ENCODE data around the gene KCNMA1. TPM values are rescaled to one million over a fixed set of nuclear protein-coding genes. Genes with fewer than 3 reads are reported as not detected.

The KCNMA1 gene
- total and polyA plus RNA-seq, 10 of the 15 experiments (the other 5 are each of a cell fraction or from before 2014, with no cell fraction given), result 8.5 to 77.0 (median 21.3) TPM

GRCh38 chr10:77571490-77571889, 66.1 kb downstream of the KCNMA1 start:
- H4K20me1 ChIP-seq (ENCODE audit: control insufficient read depth, insufficient read depth), result no peaks in the 10 kb centered on the region
- no peaks in the 10 kb centered on the region; the same call in 2 of the 3 replicates for H3K9me3 ChIP-seq (replicated peaks; ENCODE audit: control insufficient read depth, insufficient read depth, low read length)
- in situ Hi-C loops (cut with MboI) (no loop called here), intact Hi-C loops (cut with micrococcal nuclease; ENCODE audit: unreplicated experiment) (no loop called here)
- H3K36me3 ChIP-seq (ENCODE audit: control insufficient read depth in 2 of 2, insufficient read depth in 2 of 2, low read length in 1 of 2), result no peaks in the 10 kb centered on the region
- ChIA-PET CTCF (interaction anchor here (1.2 kb wide), 1 partner anchor 15 kb away, joined by 3 read pairs; no protein-coding TSS in a partner anchor), SMC1A (ENCODE audit: uncharacterized antibody, unreplicated experiment) (interaction anchor here (1.2 to 1.4 kb wide), 3 partner anchors 13 to 63 kb away, joined by 3 read pairs; no protein-coding TSS in a partner anchor), POLR2A (interaction anchor here (0.8 kb wide), 1 partner anchor 42 kb away, joined by 3 read pairs; no protein-coding TSS in a partner anchor), RAD21 (ENCODE audit: unreplicated experiment) (interaction anchor here (0.9 to 1.1 kb wide), 2 partner anchors 23 to 42 kb away, joined by 3 to 5 read pairs; no protein-coding TSS in a partner anchor)
- BruUV-seq (replicated peaks), result no TSS peak
- peaks cover 0 to under 1% of the 10 kb centered on the region in 2 experiments; a peak in 1 of 4 replicates for H3K27me3 ChIP-seq (replicated peaks in 1 of 2; ENCODE audit: control insufficient read depth in 2 of 2, insufficient read depth in 2 of 2, low read length in 1 of 2)
- no peak overlapping the region for H2AFZ ChIP-seq (ENCODE audit: control insufficient read depth, low read depth, low read length)
- no peak overlapping the region for H3K27ac ChIP-seq (ENCODE audit: control insufficient read depth, insufficient read depth)
- 46% methylated on average over 3 of the region's 3 CpGs for WGBS (ENCODE audit: insufficient coverage, insufficient replicate concordance, low lambda C conversion rate, missing lambda C conversion rate)
- no peaks in the 10 kb centered on the region for H3K79me2 ChIP-seq (ENCODE audit: control insufficient read depth, insufficient read depth, low read length)
- ATAC-seq (no peak), FAIRE-seq (no peak), DNase-seq (ENCODE audit: low read depth, low spot score) (no peak)
- H3K4me3 ChIP-seq, result no peak overlapping the region
- no peak overlapping the region for H3K9ac ChIP-seq (ENCODE audit: control insufficient read depth, insufficient read depth, low read length)
- no peaks in the 10 kb centered on the region for H3K4me1 ChIP-seq (ENCODE audit: control insufficient read depth, insufficient read depth, low read length)
- TF ChIP-seq RFX5 (IDR thresholded peaks at IDR 0.05; ENCODE audit: low read depth, low read length), result no peak
- no peak for TF ChIP-seq IRF4 (IDR thresholded peaks at IDR 0.05; ENCODE audit: low read depth, low read length)
- TF ChIP-seq FOS (IDR thresholded peaks at IDR 0.05; ENCODE audit: borderline replicate concordance, extremely low read depth, insufficient read length), result no peak
- no peak for TF ChIP-seq PAX5 (IDR thresholded peaks at IDR 0.05; ENCODE audit: borderline replicate concordance, low read depth, low read length)
- H3K4me2 ChIP-seq (ENCODE audit: control insufficient read depth, insufficient read depth), result no peak overlapping the region

DNA sequence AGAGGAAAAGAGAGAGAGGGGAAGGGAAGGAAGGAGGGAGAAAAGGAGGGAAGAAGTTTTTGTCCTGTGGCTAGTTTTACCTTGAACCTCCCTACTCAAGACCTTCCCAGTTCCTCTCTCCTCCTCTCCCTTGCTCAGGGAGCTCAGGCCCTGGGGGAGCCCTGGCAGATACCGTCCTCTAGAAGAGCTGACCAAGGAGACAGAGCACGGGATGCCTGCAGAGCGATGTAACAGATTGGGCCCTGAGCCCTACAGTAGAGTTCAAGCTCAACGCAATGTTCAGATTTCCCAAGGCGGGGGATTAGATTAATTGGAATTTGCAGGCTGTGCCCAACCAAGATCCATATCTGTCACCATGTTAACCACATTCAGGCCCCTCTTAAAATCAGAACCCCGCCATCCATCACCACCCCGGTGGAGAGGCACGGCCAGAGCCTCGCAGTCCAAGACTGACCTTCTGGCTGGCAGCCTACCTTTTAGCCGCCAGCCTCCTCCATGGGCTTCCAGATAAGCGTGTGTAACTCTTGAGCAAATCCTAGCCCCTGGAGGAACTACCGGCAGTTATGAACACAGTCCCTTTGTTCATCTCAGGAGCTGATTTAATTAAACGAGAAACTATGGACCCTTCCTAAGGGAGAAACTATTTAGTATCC, 70.6 kb downstream of the KCNMA1 start:
- H3K9ac ChIP-seq (ENCODE audit: control insufficient read depth, insufficient read depth, low read length), result no peak overlapping the region
- no peak for TF ChIP-seq TAF1 (IDR thresholded peaks at IDR 0.05; ENCODE audit: borderline replicate concordance, low read depth, low read length)
- TF ChIP-seq SRF (IDR thresholded peaks at IDR 0.05; ENCODE audit: low read depth in 2 of 2, low read length in 2 of 2), result no peak
- TF ChIP-seq TARDBP (IDR thresholded peaks at IDR 0.05; ENCODE audit: borderline replicate concordance), result no peak
- no peak for TF ChIP-seq MYB (IDR thresholded peaks at IDR 0.05; ENCODE audit: borderline replicate concordance, low read depth, low read length)
- no peak for TF ChIP-seq KDM1A (IDR thresholded peaks at IDR 0.05; ENCODE audit: borderline replicate concordance)
- TF ChIP-seq CBFB (IDR thresholded peaks at IDR 0.05; ENCODE audit: low read depth), result no peak
- no peak for TF ChIP-seq ASH2L (IDR thresholded peaks at IDR 0.05; ENCODE audit: borderline replicate concordance, low read depth)
- TF ChIP-seq, protein P1, sequence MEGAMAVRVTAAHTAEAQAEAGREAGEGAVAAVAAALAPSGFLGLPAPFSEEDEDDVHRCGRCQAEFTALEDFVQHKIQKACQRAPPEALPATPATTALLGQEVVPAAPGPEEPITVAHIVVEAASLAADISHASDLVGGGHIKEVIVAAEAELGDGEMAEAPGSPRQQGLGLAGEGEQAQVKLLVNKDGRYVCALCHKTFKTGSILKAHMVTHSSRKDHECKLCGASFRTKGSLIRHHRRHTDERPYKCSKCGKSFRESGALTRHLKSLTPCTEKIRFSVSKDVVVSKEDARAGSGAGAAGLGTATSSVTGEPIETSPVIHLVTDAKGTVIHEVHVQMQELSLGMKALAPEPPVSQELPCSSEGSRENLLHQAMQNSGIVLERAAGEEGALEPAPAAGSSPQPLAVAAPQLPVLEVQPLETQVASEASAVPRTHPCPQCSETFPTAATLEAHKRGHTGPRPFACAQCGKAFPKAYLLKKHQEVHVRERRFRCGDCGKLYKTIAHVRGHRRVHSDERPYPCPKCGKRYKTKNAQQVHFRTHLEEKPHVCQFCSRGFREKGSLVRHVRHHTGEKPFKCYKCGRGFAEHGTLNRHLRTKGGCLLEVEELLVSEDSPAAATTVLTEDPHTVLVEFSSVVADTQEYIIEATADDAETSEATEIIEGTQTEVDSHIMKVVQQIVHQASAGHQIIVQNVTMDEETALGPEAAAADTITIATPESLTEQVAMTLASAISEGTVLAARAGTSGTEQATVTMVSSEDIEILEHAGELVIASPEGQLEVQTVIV (IDR thresholded peaks at IDR 0.05; ENCODE audit: borderline replicate concordance, partially characterized antibody), result no peak
- TF ChIP-seq GABPA (IDR thresholded peaks at IDR 0.05; ENCODE audit: low read depth), result no peak
- no peak for TF ChIP-seq USF1 (IDR thresholded peaks at IDR 0.05; ENCODE audit: borderline replicate concordance, extremely low read length, insufficient read depth, low read depth, low read length)

More for the DNA sequence above, 70.6 kb downstream of the KCNMA1 start:
- H3K4me1 ChIP-seq (ENCODE audit: control insufficient read depth, insufficient read depth, low read length), result no peaks in the 10 kb centered on the region
- intact Hi-C loops (cut with micrococcal nuclease; ENCODE audit: unreplicated experiment), result no loop called here
- no peak overlapping the region for H3K4me3 ChIP-seq
- ATAC-seq (no peak), DNase-seq (ENCODE audit: low read depth, low spot score) (no peak), FAIRE-seq (no peak)
- no peaks in the 10 kb centered on the region for H4K20me1 ChIP-seq (ENCODE audit: control insufficient read depth, insufficient read depth)
- H3K27me3 ChIP-seq (replicated peaks in 1 of 2; ENCODE audit: control insufficient read depth in 2 of 2, insufficient read depth in 2 of 2, low read length in 1 of 2), result no peaks in the 10 kb centered on the region
- no peak overlapping the region for H3K27ac ChIP-seq (ENCODE audit: control insufficient read depth, insufficient read depth)
- ChIA-PET POLR2A (no interaction called here), CTCF (no interaction called here), RAD21 (ENCODE audit: unreplicated experiment) (no interaction called here), SMC1A (ENCODE audit: uncharacterized antibody, unreplicated experiment) (interaction anchor here (0.6 to 1.9 kb wide), 5 partner anchors 11 to 74 kb away, joined by 3 to 5 read pairs (median 3); no protein-coding TSS in a partner anchor)
- no peak overlapping the region for H3K4me2 ChIP-seq (ENCODE audit: control insufficient read depth, insufficient read depth)
- WGBS (ENCODE audit: insufficient coverage, insufficient replicate concordance, low lambda C conversion rate, missing lambda C conversion rate), result 67% methylated on average over 13 of the region's 13 CpGs
- H3K9me3 ChIP-seq (replicated peaks; ENCODE audit: control insufficient read depth, insufficient read depth, low read length), result no peaks in the 10 kb centered on the region; the same call in 2 of the 3 replicates
- no peak overlapping the region for H2AFZ ChIP-seq (ENCODE audit: control insufficient read depth, low read depth, low read length)
- in situ Hi-C loops (cut with MboI), result no loop called here
- no peaks in the 10 kb centered on the region for H3K36me3 ChIP-seq (ENCODE audit: control insufficient read depth in 2 of 2, insufficient read depth in 2 of 2, low read length in 1 of 2)
- no TSS peak for BruUV-seq (replicated peaks)
- H3K79me2 ChIP-seq (ENCODE audit: control insufficient read depth, insufficient read depth, low read length), result no peaks in the 10 kb centered on the region
